ENCODE measurements around the gene NFIB.

The NFIB gene

DNA sequence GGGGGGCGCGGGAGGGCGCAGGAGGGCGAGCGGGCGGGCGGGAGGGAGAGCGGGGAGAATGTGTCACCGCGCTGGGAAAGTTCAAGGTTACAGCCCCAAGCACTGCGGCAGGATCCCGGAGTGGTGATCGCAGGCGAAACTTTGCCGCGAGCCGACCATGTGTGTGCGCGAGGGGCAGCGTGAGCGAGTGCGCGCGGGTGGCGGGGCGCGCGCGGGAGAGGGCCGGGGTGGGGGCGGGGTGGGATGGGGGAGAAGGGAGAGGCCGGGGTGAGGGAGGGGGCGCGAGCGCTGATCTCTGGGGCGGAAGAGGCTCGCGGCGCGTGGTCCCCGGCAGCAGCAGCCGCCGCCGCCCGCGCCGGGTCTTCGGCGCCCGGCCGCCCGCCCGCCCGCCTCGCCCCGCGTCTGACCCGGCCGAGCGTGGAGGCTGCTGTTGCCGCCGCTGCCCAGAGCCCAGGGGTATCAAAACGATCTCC, at the start of gene NFIB:
Gene NFIB, minus strand, starts transcription at position 191 of the 473 bp plus-strand sequence. CDS start 630 bp downstream, outside the sequence.
- DNase-seq (ENCODE audit: low spot score), result no peak

DNA sequence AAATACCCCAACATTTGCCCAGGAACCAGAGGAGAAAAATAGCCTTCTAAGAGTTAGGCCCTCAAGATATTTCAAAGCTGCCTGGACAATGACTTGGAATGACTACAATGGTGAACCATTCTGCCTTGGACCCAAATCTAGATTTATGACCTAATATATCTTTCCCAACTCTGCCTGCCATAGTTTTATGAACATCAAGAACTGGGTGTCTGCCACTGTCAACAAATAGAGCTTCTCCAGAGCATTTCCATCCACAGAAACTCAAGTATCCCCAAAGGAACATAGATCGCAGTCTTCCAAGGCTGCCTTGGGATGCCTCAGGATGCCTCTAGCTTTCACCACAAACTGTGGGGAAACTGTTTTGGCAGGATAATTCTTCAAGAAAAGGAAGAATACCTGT, 48.2 kb upstream of the NFIB start:
- no peak for DNase-seq (ENCODE audit: low spot score)

GRCh38 chr9:14361074-14361473, 47.1 kb upstream of the NFIB start:
- DNase-seq (ENCODE audit: low spot score), result no peak

- no peak for DNase-seq (ENCODE audit: low spot score)
These were observed 44.6 kb upstream of the NFIB start for GRCh38 chr9:14358523-14358922.

DNA sequence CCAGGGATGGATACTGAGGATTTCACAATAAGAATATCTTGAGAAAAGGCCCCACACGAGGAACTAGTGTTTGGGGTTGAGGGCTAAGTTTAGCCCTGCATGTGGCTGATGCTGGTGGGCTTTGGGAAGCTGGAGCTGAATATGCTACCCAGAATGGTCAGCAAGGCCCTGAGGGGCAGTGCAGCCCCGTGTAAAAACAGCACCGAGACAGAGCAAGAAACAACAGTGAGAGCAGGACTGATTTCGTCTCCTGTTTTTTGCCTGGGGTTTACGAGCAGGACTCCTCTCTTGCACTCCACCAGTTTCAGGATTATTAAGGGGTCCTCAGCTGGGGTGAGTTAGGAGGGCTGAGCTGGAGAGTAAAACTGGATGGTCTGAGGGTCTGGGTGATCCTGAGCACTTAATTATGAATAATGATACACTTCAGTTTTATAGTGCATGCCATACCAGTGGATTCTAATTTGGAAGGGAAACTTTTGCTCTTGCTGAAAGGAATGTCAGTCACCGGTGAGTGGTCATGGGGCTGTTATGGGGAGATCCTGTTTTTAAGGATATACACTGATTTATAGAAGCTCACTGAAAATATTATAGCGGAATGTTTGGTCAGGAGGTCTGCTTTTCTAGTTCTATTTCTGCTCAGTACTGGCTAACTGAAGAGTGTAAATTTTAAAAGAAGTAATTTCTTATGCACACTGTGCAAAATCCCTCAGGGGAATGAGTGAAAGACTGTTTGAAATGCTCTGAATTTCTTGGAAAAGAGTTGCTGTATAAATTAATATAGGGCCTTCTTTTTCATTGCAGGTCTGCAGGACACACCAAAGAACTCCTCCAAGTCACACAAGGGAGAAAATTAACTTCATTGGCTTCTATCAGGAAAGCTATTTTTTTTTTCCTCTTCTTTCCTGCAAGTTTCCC, 42.7 kb upstream of the NFIB start:
- no peak for DNase-seq (ENCODE audit: low spot score)

DNA sequence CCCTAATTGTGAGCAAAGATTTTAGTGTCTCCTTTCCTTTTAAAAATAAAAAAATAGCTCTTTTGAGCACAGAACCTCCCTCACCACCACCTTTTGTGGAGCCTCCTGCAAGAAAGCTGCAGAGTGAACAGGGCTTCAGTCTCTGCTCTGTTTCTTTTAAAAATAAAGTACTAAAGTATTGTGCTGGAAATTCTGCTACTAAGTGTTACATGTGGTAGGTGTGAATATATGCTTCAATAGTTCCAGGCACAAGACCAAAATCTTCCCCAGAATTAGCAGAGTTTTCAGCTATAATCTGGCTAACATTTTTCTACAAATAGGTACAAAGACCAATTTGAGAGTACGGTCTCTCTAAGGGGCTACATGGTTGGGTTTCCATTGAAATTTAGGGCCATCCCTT, 40.3 kb upstream of the NFIB start:
- no peak for DNase-seq (ENCODE audit: low spot score)

- peak; percentile 80 for DNase-seq (ENCODE audit: low spot score)
These were observed 39.5 kb upstream of the NFIB start for GRCh38 chr9:14353222-14354056.

GRCh38 chr9:14352503-14352902, 38.6 kb upstream of the NFIB start:
- no peak for DNase-seq (ENCODE audit: low spot score)

DNA sequence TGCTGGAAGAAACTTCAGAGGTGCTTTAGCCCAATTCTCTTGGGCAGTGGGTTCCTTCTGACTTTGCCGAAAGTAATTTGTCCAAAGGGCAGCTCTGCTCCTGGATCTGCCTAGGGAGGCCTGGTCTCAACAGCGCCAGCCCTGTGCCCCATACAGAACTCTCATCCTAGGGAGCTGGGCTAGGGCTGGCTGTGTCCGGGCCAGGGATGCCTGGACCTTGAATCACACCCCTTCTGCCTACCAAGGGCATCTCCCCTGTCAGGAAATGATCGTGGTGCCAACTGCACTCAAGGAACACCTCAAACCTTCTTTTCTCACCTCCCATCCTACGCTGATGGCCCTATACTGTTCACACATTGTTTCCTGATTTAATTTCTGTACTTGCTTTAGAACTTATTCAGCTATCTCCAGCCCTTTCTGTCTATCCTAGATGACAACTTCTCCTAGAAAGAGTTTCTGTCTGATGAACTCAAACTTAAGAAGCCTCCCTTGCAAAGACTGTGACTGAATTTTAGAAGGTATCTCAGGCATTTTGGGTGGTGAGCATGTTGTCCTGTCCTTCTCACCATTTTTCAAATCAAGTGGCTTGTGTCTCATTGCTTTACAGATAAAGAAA, 37.4 kb upstream of the NFIB start:
- no peak for DNase-seq (ENCODE audit: low spot score)

DNA sequence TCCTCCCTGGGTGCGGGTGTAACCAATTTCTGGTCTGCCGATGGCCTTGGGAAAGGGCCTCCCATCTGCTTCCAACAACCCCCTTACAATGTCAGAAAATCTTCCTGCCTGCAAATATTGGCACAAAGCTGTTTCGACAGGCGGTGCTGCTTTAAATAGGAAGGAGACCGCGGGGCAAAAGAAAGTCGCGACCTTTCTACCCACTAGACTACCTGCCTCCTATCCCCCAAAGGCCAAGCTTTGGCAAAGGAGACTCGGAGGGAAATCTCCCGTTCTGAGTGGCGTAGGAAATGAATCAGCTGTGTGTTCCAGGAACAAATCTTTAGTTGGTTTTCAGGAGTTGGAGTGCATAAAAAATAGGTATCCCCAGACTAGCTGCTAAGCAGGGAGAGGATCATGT, 36.8 kb upstream of the NFIB start:
- DNase-seq (ENCODE audit: low spot score), result no peak

DNA sequence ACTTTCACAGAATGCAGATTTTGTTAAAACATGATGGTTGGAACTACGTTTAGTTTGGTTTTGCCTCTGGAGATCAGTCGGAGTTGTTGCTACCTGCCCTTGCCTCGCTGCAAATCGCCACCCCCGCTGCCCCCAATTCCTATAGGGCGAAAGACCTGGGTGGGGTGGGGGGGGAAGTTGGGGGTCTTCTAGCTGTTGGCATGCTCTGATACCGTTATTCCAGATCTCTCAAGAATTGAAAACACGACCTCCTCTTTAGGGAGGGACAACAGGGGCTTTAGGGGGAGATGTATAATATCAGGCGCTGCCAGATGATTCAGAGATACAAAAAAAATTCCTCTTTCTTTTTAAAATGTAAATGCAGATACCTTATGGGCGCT, 36.4 kb upstream of the NFIB start:
- no peak for DNase-seq (ENCODE audit: low spot score)

DNA sequence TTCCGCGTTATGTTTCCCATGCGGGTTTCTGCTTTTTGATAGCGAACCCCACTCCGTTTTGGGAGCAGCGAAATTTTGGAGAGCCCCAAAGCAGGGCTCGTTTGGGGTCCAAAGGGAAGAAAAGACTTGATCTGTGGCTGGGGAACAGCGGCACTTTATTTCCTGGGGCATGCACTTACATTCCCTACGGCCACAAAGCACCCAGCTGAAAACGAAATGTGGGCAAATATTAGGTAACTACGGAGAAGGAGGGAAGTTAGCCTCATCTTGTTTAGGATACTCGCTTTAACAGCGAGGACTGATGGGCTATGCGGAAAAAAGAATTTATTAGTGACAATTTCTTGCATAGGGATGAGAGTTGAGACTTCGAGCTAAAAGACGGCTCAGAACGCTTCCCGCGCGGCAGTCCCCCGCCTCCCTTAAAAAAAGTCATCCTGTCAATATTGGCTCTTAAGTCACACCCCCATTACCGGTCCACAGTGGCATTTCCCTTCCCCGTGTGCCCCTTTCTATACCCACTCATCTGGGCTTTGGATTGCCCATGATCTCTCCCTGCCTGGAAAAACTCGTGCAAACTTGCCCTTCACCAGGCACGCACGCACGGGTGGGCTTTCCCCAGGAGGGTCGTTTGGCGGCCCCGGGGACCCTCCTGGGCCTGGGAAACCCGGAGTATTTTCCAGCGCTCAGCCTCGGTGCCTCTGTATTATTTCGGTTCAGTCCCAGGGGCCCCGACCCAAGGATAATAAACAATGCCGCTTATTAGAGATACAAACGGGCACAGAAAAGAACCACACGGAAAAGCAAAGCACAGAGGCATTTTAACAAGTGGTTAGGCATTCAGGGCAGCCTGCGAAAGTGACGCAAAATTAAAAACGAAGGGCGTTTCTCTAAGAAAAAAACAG, 35.8 kb upstream of the NFIB start:
- DNase-seq (ENCODE audit: low spot score), result no peak

- no peak for DNase-seq (ENCODE audit: low spot score)
These were observed 35.2 kb upstream of the NFIB start for GRCh38 chr9:14349146-14349446.

DNA sequence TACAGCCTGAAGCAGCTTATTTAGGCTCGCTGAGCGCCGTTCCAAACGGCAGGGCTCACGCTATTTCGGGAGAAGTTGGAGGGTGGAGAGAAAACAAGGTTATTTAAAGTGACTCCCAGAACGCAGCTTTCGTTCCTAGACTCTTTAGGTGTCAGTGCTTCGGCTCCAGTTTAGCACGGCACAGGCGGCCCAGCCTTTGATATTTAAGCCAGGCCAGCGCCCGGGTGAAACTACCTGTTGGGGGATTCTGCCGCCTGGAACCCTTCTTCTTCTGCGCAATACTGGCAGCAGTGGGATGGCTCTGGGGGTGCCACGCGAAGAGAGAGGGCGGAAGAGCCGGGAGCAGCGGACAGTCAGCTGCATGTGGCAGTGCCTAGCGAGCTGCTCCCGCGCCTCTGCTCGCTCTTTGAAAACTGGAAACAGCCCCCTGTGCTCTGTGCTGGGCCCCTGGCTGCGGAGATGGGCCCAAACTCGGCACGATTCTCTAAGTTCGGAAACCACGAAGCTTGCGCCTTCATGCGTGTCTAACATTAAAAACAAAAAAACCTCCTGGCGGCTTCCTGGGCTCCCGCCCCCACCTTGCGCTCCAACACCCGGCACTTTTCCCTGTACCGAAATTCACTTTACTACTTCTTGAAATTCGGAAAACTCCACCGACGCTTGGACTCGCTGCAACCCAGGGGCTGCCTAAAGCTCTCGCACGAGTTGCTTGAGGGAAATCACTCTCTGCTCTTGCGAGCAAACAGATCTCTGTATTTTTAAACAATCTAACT, 34.6 kb upstream of the NFIB start:
- DNase-seq (ENCODE audit: low spot score), result no peak

DNA sequence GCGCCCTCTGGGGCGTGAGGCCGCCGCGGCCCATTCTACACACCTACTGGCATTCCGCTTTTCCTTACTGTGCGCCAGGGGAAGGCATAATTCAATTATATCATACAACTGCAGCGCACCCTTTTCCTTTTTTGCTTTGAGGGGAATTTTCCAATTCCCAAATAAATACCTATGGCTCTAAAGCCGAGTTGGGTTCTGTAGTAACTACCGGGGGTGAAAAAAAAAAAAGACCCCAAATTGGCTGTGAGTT, 34.1 kb upstream of the NFIB start:
- no peak for DNase-seq (ENCODE audit: low spot score)

DNA sequence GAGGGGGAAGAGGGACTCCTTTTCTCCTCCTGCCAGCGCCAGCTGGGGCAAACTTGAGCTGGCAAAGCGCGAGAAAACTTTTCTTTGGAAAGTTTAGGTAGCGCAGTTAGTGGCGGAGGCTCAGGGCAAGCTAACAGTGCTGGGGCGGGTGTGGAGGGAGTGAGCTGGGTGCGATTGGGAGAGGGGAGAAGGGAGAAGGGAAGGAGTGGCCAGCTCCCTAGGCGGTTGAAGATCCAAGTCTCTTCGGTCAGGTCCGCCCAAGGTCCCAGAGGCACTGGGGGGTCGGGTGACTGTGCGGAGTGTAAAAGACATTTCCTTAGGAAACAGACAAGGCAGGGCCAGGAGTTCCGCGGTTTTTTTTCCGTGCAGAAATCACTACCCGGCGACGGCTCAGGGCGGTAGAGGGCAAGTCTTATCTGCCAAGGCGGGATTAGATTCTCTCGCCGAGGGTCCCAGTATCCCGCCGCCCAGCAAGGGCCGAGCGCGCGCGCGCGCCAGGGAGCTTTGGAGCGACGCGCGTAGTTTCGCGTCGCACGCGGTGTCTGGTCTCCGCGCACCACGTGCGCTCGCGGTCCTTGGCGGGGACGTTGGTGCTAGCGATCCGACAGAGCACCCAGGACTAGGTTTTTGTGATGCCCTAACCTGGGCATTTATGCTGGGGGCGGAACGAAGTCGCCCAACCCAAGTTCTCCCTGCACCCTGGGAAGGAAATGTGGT, 33.6 kb upstream of the NFIB start:
- DNase-seq (ENCODE audit: low spot score), result no peak

DNA sequence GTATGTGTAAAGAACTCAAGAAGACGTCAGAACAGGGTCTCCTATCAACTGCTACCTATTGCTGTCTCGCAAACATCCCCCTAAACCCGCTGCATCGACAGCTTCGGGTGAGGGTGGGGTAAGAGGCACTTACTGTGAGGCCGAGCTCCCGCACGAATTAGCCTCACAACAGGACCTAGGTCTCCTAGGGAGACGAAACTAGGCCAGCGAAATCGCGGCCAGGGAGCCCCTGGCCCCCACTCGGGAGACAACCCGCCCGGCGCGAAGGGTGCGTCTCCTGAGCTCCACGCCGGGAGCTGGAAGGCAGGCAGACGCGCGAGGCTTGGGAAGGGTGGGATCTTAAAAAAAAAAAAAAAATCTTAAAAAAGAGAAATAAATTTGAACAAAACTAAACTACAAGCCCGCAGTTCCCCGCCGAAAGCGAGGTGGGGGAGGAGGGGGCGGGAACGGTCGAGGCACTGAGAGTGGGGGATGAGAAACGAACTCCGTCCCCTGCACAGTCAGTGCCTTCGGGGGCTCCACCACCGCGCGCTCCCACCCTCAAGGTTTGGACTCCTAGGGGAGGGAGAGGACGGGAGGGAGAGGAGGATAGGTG, 33.0 kb upstream of the NFIB start:
- no peak for DNase-seq (ENCODE audit: low spot score)

- DNase-seq (ENCODE audit: low spot score), result no peak
These were observed 32.4 kb upstream of the NFIB start for GRCh38 chr9:14346231-14346791.

GRCh38 chr9:14345354-14346230, 31.7 kb upstream of the NFIB start:
- DNase-seq (ENCODE audit: low spot score), result no peak

Measured in activated CD4-positive, alpha-beta T cell treated with anti-CD3 and anti-CD28 coated beads, Interleukin-2, Interleukin-4, amounts not matched to agents 100 ng/mL and 50 ng/mL, durations not matched to agents 16 hours and 8 hours (primary cell).